ENCODE data around the gene CIB2.

CIB2 gene

GRCh38 chr15:78069462-78070029 lies 61.7 kb downstream of the CIB2 start:
- H3K36me3 ChIP-seq (replicated peaks) = no peaks in the 10 kb centered on the region
- H3K4me1 ChIP-seq = peaks cover 56% of the 10 kb centered on the region
- in situ Hi-C loops (cut with MboI; ENCODE audit: low sequenced_read_pairs) = no loop called here
- no peaks in the 10 kb centered on the region for H3K9me3 ChIP-seq
- H3K27me3 ChIP-seq (ENCODE audit: low read depth) = no peaks in the 10 kb centered on the region
- H3K4me3 ChIP-seq = no peak overlapping the region
- DNase-seq (ENCODE audit: low spot score in 2 of 2) = no peak

- Histone ChIP-seq H3K27me3 (ENCODE audit: low read depth) (no peaks in the 10 kb centered on the region), H3K4me3 (no peak overlapping the region), H3K4me1 (peaks cover 56% of the 10 kb centered on the region), H3K36me3 (replicated peaks) (no peaks in the 10 kb centered on the region), H3K9me3 (no peaks in the 10 kb centered on the region)
- in situ Hi-C loops (cut with MboI; ENCODE audit: low sequenced_read_pairs) = no loop called here
- DNase-seq (ENCODE audit: low spot score in 2 of 2) = no peak
These were observed 62.2 kb downstream of the CIB2 start for GRCh38 chr15:78069052-78069414.

- Histone ChIP-seq H3K4me1 (peaks cover 47% of the 10 kb centered on the region), H3K4me3 (no peak overlapping the region), H3K36me3 (replicated peaks) (no peaks in the 10 kb centered on the region), H3K27me3 (ENCODE audit: low read depth) (no peaks in the 10 kb centered on the region), H3K9me3 (no peaks in the 10 kb centered on the region)
- in situ Hi-C loops (cut with MboI; ENCODE audit: low sequenced_read_pairs) = no loop called here
- peak in 1 of 2 experiments; percentile 60 for DNase-seq (ENCODE audit: low spot score in 2 of 2)
These were observed 63.7 kb downstream of the CIB2 start for GRCh38 chr15:78067328-78068228.

GRCh38 chr15:78065973-78066946 lies 65.0 kb downstream of the CIB2 start:
- no peak for DNase-seq (ENCODE audit: low spot score in 2 of 2)
- Histone ChIP-seq H3K36me3 (replicated peaks) (no peaks in the 10 kb centered on the region), H3K9me3 (no peaks in the 10 kb centered on the region), H3K4me3 (no peak overlapping the region), H3K4me1 (peaks cover 44% of the 10 kb centered on the region), H3K27me3 (ENCODE audit: low read depth) (no peaks in the 10 kb centered on the region)
- in situ Hi-C loops (cut with MboI; ENCODE audit: low sequenced_read_pairs) = no loop called here

- Histone ChIP-seq H3K4me3 (no peak overlapping the region), H3K4me1 (peaks cover 43% of the 10 kb centered on the region), H3K9me3 (no peaks in the 10 kb centered on the region), H3K36me3 (replicated peaks) (no peaks in the 10 kb centered on the region), H3K27me3 (ENCODE audit: low read depth) (no peaks in the 10 kb centered on the region)
- no peak for DNase-seq (ENCODE audit: low spot score in 2 of 2)
- in situ Hi-C loops (cut with MboI; ENCODE audit: low sequenced_read_pairs) = no loop called here
These were observed 65.9 kb downstream of the CIB2 start for GRCh38 chr15:78065284-78065872.

- Histone ChIP-seq H3K9me3 (no peaks in the 10 kb centered on the region), H3K36me3 (replicated peaks) (no peaks in the 10 kb centered on the region), H3K4me1 (peaks cover 38% of the 10 kb centered on the region), H3K4me3 (no peak overlapping the region), H3K27me3 (ENCODE audit: low read depth) (no peaks in the 10 kb centered on the region)
- in situ Hi-C loops (cut with MboI; ENCODE audit: low sequenced_read_pairs) = no loop called here
- DNase-seq (ENCODE audit: low spot score in 2 of 2) = no peak
These were observed 66.7 kb downstream of the CIB2 start for GRCh38 chr15:78064544-78064943.

- H3K27me3 ChIP-seq (ENCODE audit: low read depth) = no peaks in the 10 kb centered on the region
- in situ Hi-C loops (cut with MboI; ENCODE audit: low sequenced_read_pairs) = no loop called here
- H3K36me3 ChIP-seq (replicated peaks) = no peaks in the 10 kb centered on the region
- H3K4me3 ChIP-seq = no peak overlapping the region
- DNase-seq (ENCODE audit: low spot score in 2 of 2) = no peak
- peaks cover 32% of the 10 kb centered on the region for H3K4me1 ChIP-seq
- no peaks in the 10 kb centered on the region for H3K9me3 ChIP-seq
These were observed 67.3 kb downstream of the CIB2 start for GRCh38 chr15:78063970-78064385.

GRCh38 chr15:78063217-78063616 lies 68.0 kb downstream of the CIB2 start:
- Histone ChIP-seq H3K27me3 (ENCODE audit: low read depth) (no peaks in the 10 kb centered on the region), H3K4me3 (no peak overlapping the region), H3K4me1 (peaks cover 24% of the 10 kb centered on the region), H3K36me3 (replicated peaks) (no peaks in the 10 kb centered on the region), H3K9me3 (no peaks in the 10 kb centered on the region)
- in situ Hi-C loops (cut with MboI; ENCODE audit: low sequenced_read_pairs) = no loop called here
- no peak for DNase-seq (ENCODE audit: low spot score in 2 of 2)

GRCh38 chr15:78061963-78062427 lies 69.2 kb downstream of the CIB2 start:
- no peaks in the 10 kb centered on the region for H3K27me3 ChIP-seq (ENCODE audit: low read depth)
- DNase-seq (ENCODE audit: low spot score in 2 of 2) = peak; percentile 55 to 64
- in situ Hi-C loops (cut with MboI; ENCODE audit: low sequenced_read_pairs) = no loop called here
- H3K4me1 ChIP-seq = peaks cover 12% of the 10 kb centered on the region
- no peaks in the 10 kb centered on the region for H3K9me3 ChIP-seq
- no peaks in the 10 kb centered on the region for H3K36me3 ChIP-seq (replicated peaks)
- H3K4me3 ChIP-seq = no peak overlapping the region

- in situ Hi-C loops (cut with MboI; ENCODE audit: low sequenced_read_pairs) = no loop called here
These were observed 71.0 kb downstream of the CIB2 start for GRCh38 chr15:78060232-78060631.

GRCh38 chr15:78059110-78059839 lies 72.0 kb downstream of the CIB2 start:
- DNase-seq (ENCODE audit: low spot score in 2 of 2) = no peak
- H3K9me3 ChIP-seq = no peaks in the 10 kb centered on the region
- no peak overlapping the region for H3K4me3 ChIP-seq
- in situ Hi-C loops (cut with MboI; ENCODE audit: low sequenced_read_pairs) = no loop called here
- H3K27me3 ChIP-seq (ENCODE audit: low read depth) = no peaks in the 10 kb centered on the region
- peaks cover 11% of the 10 kb centered on the region for H3K4me1 ChIP-seq
- H3K36me3 ChIP-seq (replicated peaks) = 0 out of 2 replicates have a peak, but pooled peaks cover under 1% of the 10 kb centered on the region

More at GRCh38 chr15:78060232-78060631, 71.0 kb downstream of the CIB2 start:
- H3K27me3 ChIP-seq (ENCODE audit: low read depth) = no peaks in the 10 kb centered on the region
- H3K4me1 ChIP-seq = peaks cover 11% of the 10 kb centered on the region
- no peak overlapping the region for H3K4me3 ChIP-seq
- H3K36me3 ChIP-seq (replicated peaks) = no peaks in the 10 kb centered on the region
- no peak for DNase-seq (ENCODE audit: low spot score in 2 of 2)
- H3K9me3 ChIP-seq = no peaks in the 10 kb centered on the region

- Histone ChIP-seq H3K9me3 (no peaks in the 10 kb centered on the region), H3K4me3 (no peak overlapping the region), H3K4me1 (peaks cover 11% of the 10 kb centered on the region), H3K36me3 (replicated peaks) (peaks cover 8% of the 10 kb centered on the region), H3K27me3 (ENCODE audit: low read depth) (no peaks in the 10 kb centered on the region)
- in situ Hi-C loops (cut with MboI; ENCODE audit: low sequenced_read_pairs) = no loop called here
- no peak for DNase-seq (ENCODE audit: low spot score in 2 of 2)
These were observed 72.8 kb downstream of the CIB2 start for GRCh38 chr15:78058401-78058935.
